GM10266 (cell line): ENCODE measurements around the gene PCDHGA8.
"Not testable (repeated sequence)": the region's sequence is repeated elsewhere in the genome, so short reads cannot be mapped to it uniquely, and the experiment has no call there.

Experiments
- DNase-seq: peaks from one replicate; pipeline ENCODE4 v3.0.0; 2012; ENCODE audit errors: extremely low spot score
- CTCF ChIP-seq: IDR thresholded peaks from 2 replicates; pipeline ENCODE4 v1.5.1; 2012; ENCODE audit warnings: mild to moderate bottlenecking, low read depth; ENCODE audit not compliant: control insufficient read depth, insufficient read depth; ENCODE audit errors: missing control alignments

Gene PCDHGA8

GRCh38 chr5:141388661-141389060, 3.8 kb upstream of the PCDHGA8 start:
- DNase-seq = no peak
- TF ChIP-seq CTCF = no peak

- TF ChIP-seq CTCF = no peak
- DNase-seq = no peak
Measured at GRCh38 chr5:141389153-141390042, 3.0 kb upstream of the PCDHGA8 start.

- TF ChIP-seq CTCF = no peak
- DNase-seq = no peak
Measured at GRCh38 chr5:141393267-141393666, 834 bp downstream of the PCDHGA8 start.

GRCh38 chr5:141394401-141395187, 2.2 kb downstream of the PCDHGA8 start:
- not testable (repeated sequence) for DNase-seq

- DNase-seq = not testable (repeated sequence)
- peak; percentile 33 for TF ChIP-seq CTCF
Measured at GRCh38 chr5:141397756-141398551, 5.5 kb downstream of the PCDHGA8 start, which contains the start of gene PCDHGB5. TSS of gene PCDHGB5 (plus strand) at chr5:141397947. CDS start at chr5:141398128, 181 bp downstream.

GRCh38 chr5:141398608-141399007, 6.2 kb downstream of the PCDHGA8 start:
- no peak for DNase-seq
- TF ChIP-seq CTCF = no peak

- no peak for DNase-seq
- TF ChIP-seq CTCF = no peak
Measured at GRCh38 chr5:141399555-141400258, 7.3 kb downstream of the PCDHGA8 start.
